22Rv1 (cell line): Measurements from ENCODE around the gene MTERF4.

Source experiments
- CTCF ChIP-seq: fragments of 450-650 bp; IDR thresholded peaks from 2 replicates; pipeline ENCODE4 v1.5.1; 2017; ENCODE audit warnings: mild to moderate bottlenecking
- ZFX ChIP-seq: fragments of 450-650 bp; IDR thresholded peaks from 2 replicates; pipeline ENCODE4 v1.6.1; 2017; ENCODE audit warnings: antibody characterized with exemption, borderline replicate concordance

DNA sequence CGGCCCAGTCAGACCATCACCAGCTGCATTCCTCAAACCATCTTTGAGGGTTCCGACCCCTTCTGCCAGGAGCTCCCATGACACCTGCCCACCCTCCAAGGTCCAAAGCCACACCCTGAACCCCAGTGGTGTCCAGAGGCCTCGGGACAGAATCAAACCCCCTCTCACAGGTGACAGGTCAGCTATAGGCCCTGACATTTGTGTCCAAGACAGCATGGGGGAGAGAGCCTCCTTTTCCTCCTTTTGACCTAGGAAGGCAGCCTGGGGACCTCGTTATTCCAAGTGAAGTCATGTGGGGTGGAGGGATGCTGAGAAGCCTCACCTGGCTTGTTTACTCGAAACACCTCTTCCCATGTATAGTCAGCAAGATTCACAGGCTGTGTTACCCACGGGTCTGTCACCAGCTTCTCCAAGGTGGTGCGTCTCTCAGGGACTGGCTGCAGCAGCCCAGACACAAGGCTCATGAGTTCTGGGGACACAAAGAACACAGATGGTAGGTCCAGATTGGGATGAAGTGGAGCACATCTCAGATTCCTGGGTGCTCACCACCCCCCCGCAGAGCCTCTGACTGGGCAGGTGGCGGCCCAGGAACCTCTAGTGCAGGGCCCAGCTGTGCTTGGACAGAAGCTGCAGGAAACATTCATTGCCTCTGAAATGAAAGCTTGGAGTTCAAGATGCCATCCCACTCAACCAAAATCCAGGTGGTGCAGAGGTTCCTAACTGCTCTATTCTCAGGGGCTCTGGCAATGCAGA, 5.1 kb upstream of the MTERF4 start:
- TF ChIP-seq CTCF: no peak
- TF ChIP-seq ZFX: no peak
